LNCaP clone FGC (cell line): ENCODE results near the gene NUBPL.

Experiments used
- DNase-seq: peaks from one replicate; pipeline ENCODE4 v3.0.0-alpha.2; 2011; ENCODE audit warnings: low read depth
- H3K4me3 ChIP-seq: 2 replicates; pipeline ENCODE4 v1.5.1; 2011; ENCODE audit warnings: mild to moderate bottlenecking, low read depth, low read length, control low read depth
- TF ChIP-seq, protein P1 (sequence below): IDR thresholded peaks from 2 replicates; pipeline ENCODE4 v1.5.1; 2012; ENCODE audit warnings: mild to moderate bottlenecking; ENCODE audit not compliant: control insufficient read depth, insufficient read depth; ENCODE audit errors: extremely low read depth

Gene NUBPL, protein sequence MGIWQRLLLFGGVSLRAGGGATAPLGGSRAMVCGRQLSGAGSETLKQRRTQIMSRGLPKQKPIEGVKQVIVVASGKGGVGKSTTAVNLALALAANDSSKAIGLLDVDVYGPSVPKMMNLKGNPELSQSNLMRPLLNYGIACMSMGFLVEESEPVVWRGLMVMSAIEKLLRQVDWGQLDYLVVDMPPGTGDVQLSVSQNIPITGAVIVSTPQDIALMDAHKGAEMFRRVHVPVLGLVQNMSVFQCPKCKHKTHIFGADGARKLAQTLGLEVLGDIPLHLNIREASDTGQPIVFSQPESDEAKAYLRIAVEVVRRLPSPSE

GRCh38 chr14:31561155-31561846, at the start of gene NUBPL:
NUBPL (plus strand) TSS chr14:31561404; CDS start chr14:31561440, 36 bp downstream.
- TF ChIP-seq, protein P1, sequence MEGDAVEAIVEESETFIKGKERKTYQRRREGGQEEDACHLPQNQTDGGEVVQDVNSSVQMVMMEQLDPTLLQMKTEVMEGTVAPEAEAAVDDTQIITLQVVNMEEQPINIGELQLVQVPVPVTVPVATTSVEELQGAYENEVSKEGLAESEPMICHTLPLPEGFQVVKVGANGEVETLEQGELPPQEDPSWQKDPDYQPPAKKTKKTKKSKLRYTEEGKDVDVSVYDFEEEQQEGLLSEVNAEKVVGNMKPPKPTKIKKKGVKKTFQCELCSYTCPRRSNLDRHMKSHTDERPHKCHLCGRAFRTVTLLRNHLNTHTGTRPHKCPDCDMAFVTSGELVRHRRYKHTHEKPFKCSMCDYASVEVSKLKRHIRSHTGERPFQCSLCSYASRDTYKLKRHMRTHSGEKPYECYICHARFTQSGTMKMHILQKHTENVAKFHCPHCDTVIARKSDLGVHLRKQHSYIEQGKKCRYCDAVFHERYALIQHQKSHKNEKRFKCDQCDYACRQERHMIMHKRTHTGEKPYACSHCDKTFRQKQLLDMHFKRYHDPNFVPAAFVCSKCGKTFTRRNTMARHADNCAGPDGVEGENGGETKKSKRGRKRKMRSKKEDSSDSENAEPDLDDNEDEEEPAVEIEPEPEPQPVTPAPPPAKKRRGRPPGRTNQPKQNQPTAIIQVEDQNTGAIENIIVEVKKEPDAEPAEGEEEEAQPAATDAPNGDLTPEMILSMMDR = no peak
- peak; percentile 88 for DNase-seq
- H3K4me3 ChIP-seq = peak within 1 kb of the TSS; percentile 99

- no peak for DNase-seq
- TF ChIP-seq, protein P1 = no peak
- H3K4me3 ChIP-seq = no peak overlapping the region
Observed at GRCh38 chr14:31527087-31527486, 34.1 kb upstream of the NUBPL start.

DNA sequence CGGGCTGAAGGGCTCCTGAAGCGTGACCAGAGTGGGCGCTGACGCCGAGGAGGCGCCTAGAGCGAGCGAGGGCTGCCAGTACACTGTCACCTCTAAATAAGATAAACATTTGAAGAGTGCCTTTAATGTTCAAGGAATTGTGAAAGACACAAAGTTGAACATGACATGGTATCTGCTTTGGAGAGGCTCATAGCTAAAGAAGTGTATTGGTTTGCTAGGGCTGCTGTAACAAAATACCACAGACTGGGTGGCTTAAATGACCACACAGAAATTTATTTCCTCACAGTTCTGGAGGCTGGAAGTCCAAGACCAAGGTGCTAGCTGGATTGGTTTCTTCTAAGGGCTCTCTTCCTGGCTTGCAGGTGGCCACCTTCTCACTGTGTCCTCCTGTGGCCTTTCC, 33.7 kb upstream of the NUBPL start:
- no peak overlapping the region for H3K4me3 ChIP-seq
- TF ChIP-seq, protein P1 = no peak
- DNase-seq = no peak

DNA sequence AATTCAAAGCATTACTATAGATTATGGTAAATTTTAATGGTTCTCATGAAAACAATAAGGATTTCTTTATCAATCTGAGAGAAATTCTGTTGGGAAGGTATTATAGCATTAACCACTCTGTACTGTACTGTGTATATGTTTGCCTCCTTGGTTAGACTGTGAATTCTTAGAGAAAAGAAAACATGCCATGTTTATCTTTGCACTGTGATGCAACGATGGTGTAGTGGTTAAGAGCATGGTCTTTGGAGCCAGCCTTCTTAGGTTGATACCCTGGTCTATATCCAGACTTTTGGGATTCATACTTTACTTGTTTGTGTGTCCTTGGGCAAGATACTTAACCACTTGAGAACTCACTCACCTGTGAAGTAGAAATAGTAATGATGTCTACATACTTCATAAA, 32.2 kb upstream of the NUBPL start:
- TF ChIP-seq, protein P1 = no peak
- no peak for DNase-seq
- no peak overlapping the region for H3K4me3 ChIP-seq

- no peak overlapping the region for H3K4me3 ChIP-seq
- DNase-seq = no peak
- TF ChIP-seq, protein P1 = no peak
Observed at GRCh38 chr14:31530136-31530535, 31.1 kb upstream of the NUBPL start.

DNA sequence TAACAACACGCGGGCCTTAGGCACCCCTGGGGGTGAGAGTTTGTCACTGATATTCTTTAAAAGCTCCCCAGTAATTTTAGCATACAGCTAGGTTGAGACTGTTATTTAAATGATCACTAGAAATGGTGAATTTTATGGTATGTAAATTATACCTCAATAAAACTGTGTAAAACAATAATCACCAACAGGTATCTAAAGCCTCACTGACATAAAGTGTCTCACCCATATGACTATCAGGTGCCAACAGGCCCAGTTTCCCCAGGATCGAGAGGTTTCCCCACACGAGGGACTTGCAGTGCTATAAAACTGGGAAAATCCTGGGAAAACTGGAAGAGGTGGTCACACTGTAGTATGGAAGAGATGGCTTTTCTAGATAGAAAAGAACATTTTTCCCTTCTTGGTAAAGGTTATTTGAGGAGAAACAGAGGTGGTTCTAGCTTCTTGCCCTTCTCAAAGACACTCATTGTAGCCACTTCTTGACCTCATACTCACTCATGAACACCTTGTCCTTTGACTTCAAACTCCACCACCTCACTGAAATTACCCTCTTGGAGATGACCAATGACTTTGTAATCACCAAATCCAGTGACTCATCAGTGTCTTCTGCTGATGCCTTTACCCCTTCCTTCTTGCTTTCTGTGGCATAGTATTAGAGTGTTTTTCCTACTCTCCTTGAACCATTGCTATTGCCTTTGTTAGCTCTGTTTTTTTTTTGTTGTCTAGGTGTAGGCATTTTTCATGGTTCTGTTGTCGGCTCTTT, 24.8 kb upstream of the NUBPL start:
- TF ChIP-seq, protein P1 = no peak
- DNase-seq = no peak
- no peak overlapping the region for H3K4me3 ChIP-seq
